AG04450 (cell line): Measurements from ENCODE around the gene CASKIN1. TPM values are rescaled to one million over a fixed set of nuclear protein-coding genes. Genes with fewer than 3 reads are reported as not detected.
"Not testable (repeated sequence)": the region's sequence is repeated elsewhere in the genome, so short reads cannot be mapped to it uniquely, and the experiment has no call there.

ENCODE experiments used
- CTCF ChIA-PET: fragments of 300-600, 350-600 bp; formaldehyde crosslinking; extraction: SDS; loops from one replicate; lab custom pipeline; 2022; ENCODE audit warnings: antibody characterized with exemption, inconsistent platforms; lab: Charles Lee
- POLR2A ChIA-PET: fragments of 350-600 bp; formaldehyde crosslinking; extraction: SDS; loops from one replicate; lab custom pipeline; 2021; ENCODE audit warnings: antibody characterized with exemption, inconsistent platforms; lab: Yijun Ruan, JAX
- DNase-seq: peaks from one replicate; pipeline ENCODE4 v3.0.0-alpha.2; 2011; ENCODE audit warnings: low read depth, low spot score
- H3K27ac ChIP-seq: one replicate; pipeline ENCODE4 v1.5.1; 2012; ENCODE audit warnings: low read depth, low read length, control low read depth
- H3K27me3 ChIP-seq: one replicate; pipeline ENCODE4 v1.6.0; 2012; ENCODE audit warnings: low read length; ENCODE audit not compliant: control insufficient read depth, insufficient read depth
- H3K4me3 ChIP-seq: 2 replicates; pipeline ENCODE4 v1.5.1; 2011; ENCODE audit warnings: mild to moderate bottlenecking, low read depth, low read length, control low read depth
- H3K9me3 ChIP-seq: 2 replicates; pipeline ENCODE4 v1.5.1; 2012; ENCODE audit warnings: low read length; ENCODE audit not compliant: control insufficient read depth, insufficient read depth
- CTCF ChIP-seq: IDR thresholded peaks from 2 replicates; pipeline ENCODE4 v1.5.1; 2011; ENCODE audit warnings: low read depth, low read length, control low read depth, inconsistent platforms
- polyA plus RNA-seq: library from polyadenylated mRNA; depleted of rRNA; stranded (reverse); fragments of >200 nt; gene quantifications from 2 replicates; pipeline ENCODE4 v1.2.3, GENCODE V29; 2011

The CASKIN1 gene
- polyA plus RNA-seq, 1 experiment: 0.02 TPM

GRCh38 chr16:2204416-2205103, 8.2 kb upstream of the CASKIN1 start:
- Histone ChIP-seq H3K27ac (peak overlapping the region; percentile 52), H3K4me3 (peak overlapping the region; percentile 95), H3K27me3 (peaks cover 9% of the 10 kb centered on the region), H3K9me3 (peaks cover 6% of the 10 kb centered on the region)
- ChIA-PET CTCF (no interaction called here), POLR2A (interaction anchor here (0.5 to 1.8 kb wide), 4 partner anchors 8 to 50 kb away, joined by 3 to 13 read pairs (median 4); partner anchors contain the start of genes CASKIN1, ECI1 and TRAF7)
- no peak for DNase-seq
- no peak for TF ChIP-seq CTCF

GRCh38 chr16:2203119-2203688, 6.8 kb upstream of the CASKIN1 start:
- H3K27ac ChIP-seq, H3K4me3 ChIP-seq, H3K9me3 ChIP-seq, CTCF ChIA-PET, DNase-seq: not testable (repeated sequence)
- POLR2A ChIA-PET: interaction anchor here (1.0 to 1.6 kb wide), 2 partner anchors 8 to 48 kb away, joined by 3 to 7 read pairs; partner anchors contain the start of gene TRAF7
- H3K27me3 ChIP-seq: peaks cover 23% of the 10 kb centered on the region

- Histone ChIP-seq H3K27me3 (peaks cover 43% of the 10 kb centered on the region), H3K4me3 (no peak overlapping the region), H3K9me3 (peaks cover 8% of the 10 kb centered on the region), H3K27ac (no peak overlapping the region)
- TF ChIP-seq CTCF: no peak
- no peak for DNase-seq
- CTCF ChIA-PET: no interaction called here
- POLR2A ChIA-PET: interaction anchor here (1.0 kb wide), 1 partner anchor 482 kb away, joined by 5 read pairs; the partner anchor contains the start of gene KCTD5
These were observed 3.9 kb upstream of the CASKIN1 start for GRCh38 chr16:2200313-2200712.

DNA sequence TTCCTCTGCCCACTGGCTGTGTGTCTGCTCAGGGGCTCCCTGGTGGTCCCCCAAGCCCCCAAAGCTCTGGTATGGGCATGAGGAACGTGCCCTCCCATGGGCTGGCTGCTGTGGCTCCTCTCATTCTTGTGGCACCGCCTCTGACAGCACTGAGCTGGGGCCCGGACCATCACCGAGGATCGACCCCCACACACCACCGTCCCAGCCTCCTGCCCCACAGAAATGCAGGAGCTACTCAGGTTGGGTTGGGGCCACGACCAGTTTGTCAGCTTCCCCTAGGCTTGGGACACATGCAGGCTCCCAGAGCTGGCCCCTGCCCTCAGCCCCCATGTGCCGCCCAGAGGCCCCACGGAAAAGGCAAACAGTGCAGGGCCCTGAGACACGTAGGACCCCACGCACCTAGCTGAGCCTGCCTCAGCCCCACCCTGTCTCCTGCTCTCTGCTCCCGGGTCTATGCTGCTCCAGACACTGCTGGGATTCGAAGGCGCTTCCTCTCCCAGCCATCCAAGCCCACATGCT, 3.3 kb upstream of the CASKIN1 start:
- Histone ChIP-seq H3K27ac (no peak overlapping the region), H3K9me3 (peaks cover 9% of the 10 kb centered on the region), H3K27me3 (peaks cover 50% of the 10 kb centered on the region), H3K4me3 (no peak overlapping the region)
- DNase-seq: no peak
- ChIA-PET POLR2A (interaction anchor here (0.9 kb wide), 1 partner anchor 45 kb away, joined by 5 read pairs; the partner anchor contains the start of gene TRAF7), CTCF (no interaction called here)
- no peak for TF ChIP-seq CTCF

DNA sequence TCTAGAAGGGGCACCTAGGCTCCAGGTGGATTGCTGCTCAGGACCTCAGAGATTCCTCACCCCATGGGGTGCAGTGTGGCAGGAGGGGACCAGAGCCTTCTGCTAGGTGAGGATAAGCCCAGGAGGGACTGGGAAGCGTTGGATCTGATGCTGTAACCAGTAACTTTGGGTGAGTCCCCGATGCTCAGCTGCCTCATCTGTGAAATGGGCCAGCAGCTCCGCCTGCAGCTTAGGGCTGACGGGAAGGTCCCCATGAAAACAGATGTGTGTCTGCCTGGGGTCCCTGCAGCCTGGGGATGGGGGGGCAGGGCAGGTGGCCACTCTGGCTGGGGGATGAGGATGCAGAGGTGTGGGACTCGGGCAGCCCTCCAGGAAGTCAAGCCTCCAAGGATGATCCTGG, 2.7 kb upstream of the CASKIN1 start:
- POLR2A ChIA-PET: interaction anchor here (0.9 kb wide), 1 partner anchor 44 kb away, joined by 5 read pairs; the partner anchor contains the start of gene TRAF7
- H3K9me3 ChIP-seq: peaks cover 9% of the 10 kb centered on the region
- no peak for TF ChIP-seq CTCF
- no peak overlapping the region for H3K4me3 ChIP-seq
- DNase-seq: no peak
- peaks cover 54% of the 10 kb centered on the region for H3K27me3 ChIP-seq
- CTCF ChIA-PET: no interaction called here
- no peak overlapping the region for H3K27ac ChIP-seq
